H9 (cell line): ENCODE measurements around the gene ETV6. TPM values are rescaled to one million over a fixed set of nuclear protein-coding genes. Genes with fewer than 3 reads are reported as not detected.

Experiments used
- DNase-seq: peaks from one replicate; pipeline ENCODE4 v3.0.0-alpha.2; 2017
- H2AFZ ChIP-seq: one replicate; pipeline ENCODE4 v1.6.1; 2013; ENCODE audit warnings: mild to moderate bottlenecking, low read length, control low read depth, moderate library complexity
- H2AK5ac ChIP-seq: 2 replicates; pipeline ENCODE4 v1.6.1; 2013; ENCODE audit warnings: low read length, control low read depth, mixed read lengths; ENCODE audit not compliant: insufficient read length
- H2BK120ac ChIP-seq: one replicate; pipeline ENCODE4 v1.6.1; 2013; ENCODE audit warnings: low read depth, mild to moderate bottlenecking, low read length, control low read depth, inconsistent platforms; ENCODE audit not compliant: poor library complexity, severe bottlenecking
- H2BK12ac ChIP-seq: 2 replicates; pipeline ENCODE4 v1.6.1; 2013; ENCODE audit warnings: low read length, control low read depth, mixed read lengths, low read depth; ENCODE audit not compliant: insufficient read length
- H2BK15ac ChIP-seq: 2 replicates; pipeline ENCODE4 v1.6.1; 2013; ENCODE audit warnings: low read depth, low read length, control low read depth
- H2BK20ac ChIP-seq: one replicate; pipeline ENCODE4 v1.6.1; 2013; ENCODE audit warnings: low read depth, mild to moderate bottlenecking, low read length, control low read depth, inconsistent platforms; ENCODE audit not compliant: poor library complexity, severe bottlenecking
- H2BK5ac ChIP-seq: 2 replicates; pipeline ENCODE4 v1.6.1; 2013; ENCODE audit warnings: low read length, control low read depth, mixed read lengths; ENCODE audit not compliant: insufficient read length
- H3K14ac ChIP-seq: 2 replicates; pipeline ENCODE4 v1.6.1; 2013; ENCODE audit warnings: low read length, control low read depth; ENCODE audit not compliant: insufficient read depth
- H3K18ac ChIP-seq: 2 replicates; pipeline ENCODE4 v1.6.1; 2013; ENCODE audit warnings: low read depth, mild to moderate bottlenecking, mixed read lengths, low read length, control low read depth; ENCODE audit not compliant: insufficient read length
- H3K23ac ChIP-seq: 2 replicates; pipeline ENCODE4 v1.6.1; 2013; ENCODE audit warnings: low read length, control low read depth, mixed read lengths, low read depth; ENCODE audit not compliant: insufficient read length
- H3K23me2 ChIP-seq: 2 replicates; pipeline ENCODE4 v1.6.1; 2013; ENCODE audit warnings: low read depth, mild to moderate bottlenecking, mixed read lengths, low read length, control low read depth; ENCODE audit not compliant: insufficient read length, poor library complexity, severe bottlenecking
- H3K27ac ChIP-seq: 2 replicates; pipeline ENCODE4 v1.5.1; 2013; ENCODE audit warnings: low read length, control low read depth, mixed read lengths, low read depth; ENCODE audit not compliant: insufficient read length
- H3K27me3 ChIP-seq: 2 replicates; pipeline ENCODE4 v1.6.1; 2013; ENCODE audit warnings: low read length, control low read depth, inconsistent platforms; ENCODE audit not compliant: insufficient read depth
- H3K4ac ChIP-seq: 2 replicates; pipeline ENCODE4 v1.6.1; 2013; ENCODE audit warnings: low read depth, mild to moderate bottlenecking, control low read depth, inconsistent platforms, low read length, moderate library complexity
- H3K4me1 ChIP-seq: 2 replicates; pipeline ENCODE4 v1.6.1; 2013; ENCODE audit warnings: low read length, control low read depth, inconsistent platforms; ENCODE audit not compliant: insufficient read depth
- H3K4me2 ChIP-seq: 2 replicates; pipeline ENCODE4 v1.6.1; 2013; ENCODE audit warnings: low read length, control low read depth, mixed read lengths; ENCODE audit not compliant: insufficient read length, insufficient read depth
- H3K56ac ChIP-seq: 2 replicates; pipeline ENCODE4 v1.6.1; 2013; ENCODE audit warnings: low read depth, mild to moderate bottlenecking, mixed read lengths, low read length, control low read depth; ENCODE audit not compliant: insufficient read length
- H3K79me1 ChIP-seq: 2 replicates; pipeline ENCODE4 v1.6.1; 2013; ENCODE audit warnings: low read depth, mild to moderate bottlenecking, moderate library complexity, low read length, control low read depth, inconsistent platforms; ENCODE audit not compliant: insufficient read depth, poor library complexity, severe bottlenecking
- H3K79me2 ChIP-seq: 2 replicates; pipeline ENCODE4 v1.6.1; 2013; ENCODE audit warnings: low read length, control low read depth, inconsistent platforms; ENCODE audit not compliant: insufficient read depth
- H3K9ac ChIP-seq: 2 replicates; pipeline ENCODE4 v1.6.1; 2013; ENCODE audit warnings: low read length, control low read depth, mixed read lengths; ENCODE audit not compliant: insufficient read length; ENCODE audit errors: extremely low read depth
- H3K9me3 ChIP-seq: one replicate; pipeline ENCODE4 v1.6.1; 2013; ENCODE audit warnings: low read depth, low read length, inconsistent platforms; ENCODE audit not compliant: control insufficient read depth
- H3T11ph ChIP-seq: one replicate; pipeline ENCODE4 v1.6.1; 2013; ENCODE audit warnings: mild to moderate bottlenecking, low read length, control low read depth, inconsistent platforms
- H4K20me1 ChIP-seq: one replicate; pipeline ENCODE4 v1.6.1; 2013; ENCODE audit not compliant: control insufficient read depth, insufficient read length, insufficient read depth
- H4K5ac ChIP-seq: 2 replicates; pipeline ENCODE4 v1.6.1; 2013; ENCODE audit warnings: low read depth, mild to moderate bottlenecking, mixed read lengths, low read length, control low read depth; ENCODE audit not compliant: insufficient read length
- H4K8ac ChIP-seq: replicated peaks from 2 replicates; pipeline ENCODE4 v1.6.1; 2013; ENCODE audit warnings: low read length, control low read depth, mixed read lengths, low read depth; ENCODE audit not compliant: insufficient read length
- H4K91ac ChIP-seq: 2 replicates; pipeline ENCODE4 v1.6.1; 2013; ENCODE audit warnings: low read depth, mild to moderate bottlenecking, moderate library complexity, mixed read lengths, low read length, control low read depth; ENCODE audit not compliant: insufficient read length
- H3K27ac Mint-ChIP-seq, 3 experiments: 2 replicates in 2 of 3; 3 replicates in 1 of 3; pipeline ENCODE4 v1.8.0; 2020 to 2021; ENCODE audit warnings: mixed read lengths in 3 of 3, mild to moderate bottlenecking in 1 of 3, moderate library complexity in 1 of 3
- H3K27me3 Mint-ChIP-seq: 2 replicates; pipeline ENCODE4 v1.8.0; 2021; ENCODE audit warnings: low read depth, mild to moderate bottlenecking, moderate library complexity, mixed read lengths
- H3K36me3 Mint-ChIP-seq, 3 experiments: 2 replicates in 2 of 3; 3 replicates in 1 of 3; pipeline ENCODE4 v1.8.0; 2020 to 2021; ENCODE audit warnings: low read depth in 3 of 3, mixed read lengths in 3 of 3; ENCODE audit not compliant: insufficient read depth in 1 of 3
- H3K4me1 Mint-ChIP-seq, 2 experiments: 2 replicates each; pipeline ENCODE4 v1.8.0; 2020; ENCODE audit warnings: mixed read lengths in 2 of 2
- H3K4me3 Mint-ChIP-seq, 2 experiments: 2 replicates in 1 of 2; 3 replicates in 1 of 2; pipeline ENCODE4 v1.8.0; 2020 to 2021; ENCODE audit warnings: mild to moderate bottlenecking in 2 of 2, mixed read lengths in 2 of 2, moderate library complexity in 1 of 2
- H3K9me3 Mint-ChIP-seq, 2 experiments: 2 replicates in 1 of 2; 3 replicates in 1 of 2; pipeline ENCODE4 v1.8.0; 2020; ENCODE audit warnings: mild to moderate bottlenecking in 2 of 2, mixed read lengths in 2 of 2, moderate library complexity in 1 of 2
- CTCF ChIP-seq: fragments of 200-600 bp; sonication (generic); conservative IDR thresholded peaks from 3 replicates; pipeline ENCODE4 v1.8.0; 2021; ENCODE audit warnings: antibody characterized with exemption, mild to moderate bottlenecking
- WGBS: extraction: QIAGEN DNeasy Blood & Tissue Kit; methylation state at CpG from one replicate; pipeline ENCODE4 v1.1.7; 2013; ENCODE audit warnings: missing lambda C conversion rate, low lambda C conversion rate, mixed read lengths; ENCODE audit not compliant: insufficient read length; ENCODE audit errors: extremely low coverage; 5-methylcytosine and 5-hydroxymethylcytosine counted together
- total RNA-seq: library from RNA; stranded (reverse); gene quantifications from 2 replicates; pipeline ENCODE4 v1.2.1, GENCODE V29; 2021

ETV6 gene
- total RNA-seq, 1 experiment from 2014 or later = 28.7 TPM

GRCh38 chr12:11661491-11662089, 12.1 kb downstream of the ETV6 start:
- Histone ChIP-seq H3K79me2 (peaks cover 4% of the 10 kb centered on the region; the same call in 1 of the 2 replicates), H2BK120ac (no peak overlapping the region), H2BK12ac (no peak overlapping the region), H3K23ac (no peak overlapping the region), H2BK5ac (no peak overlapping the region), H3K79me1 (no peaks in the 10 kb centered on the region), H4K8ac (no peak overlapping the region), H4K91ac (no peak overlapping the region), H3K56ac (no peak overlapping the region), H3K9me3 (no peaks in the 10 kb centered on the region), H3K27ac (no peak overlapping the region), H2AK5ac (no peak overlapping the region), H3K27me3 (no peaks in the 10 kb centered on the region), H3K4ac (no peak overlapping the region), H2BK15ac (no peak overlapping the region), H3K9ac (no peak overlapping the region), H3K4me2 (no peak overlapping the region), H4K20me1 (no peaks in the 10 kb centered on the region), H3K4me1 (peaks cover 15% of the 10 kb centered on the region; the same call in 1 of the 2 replicates), H3T11ph (no peak overlapping the region), H2AFZ (no peak overlapping the region), H3K18ac (no peak overlapping the region), H4K5ac (no peak overlapping the region), H3K14ac (no peak overlapping the region), H2BK20ac (no peak overlapping the region), H3K23me2 (no peaks in the 10 kb centered on the region)
- Mint-ChIP-seq H3K4me1 (peaks cover 39 to 49% of the 10 kb centered on the region in 2 experiments), H3K36me3 (peaks cover 0 to 4% (median 3%) of the 10 kb centered on the region in 3 experiments; a peak in 2 of 7 replicates), H3K27ac (peak overlapping the region in 2 of 3 experiments; percentile 19 to 36; a peak in 2 of 7 replicates), H3K9me3 (no peaks in the 10 kb centered on the region), H3K27me3 (no peaks in the 10 kb centered on the region; the same call in 1 of the 2 replicates), H3K4me3 (no peak overlapping the region)
- no peak for TF ChIP-seq CTCF
- DNase-seq = no peak
- no CpG with 5 or more reads among the region's 8 CpGs for WGBS
